Stimulated activated effector memory CD8-positive, alpha-beta T cell treated with anti-CD3 and anti-CD28 coated beads, Interleukin-12 subunit alpha, Interleukin-12 subunit beta, amount 100 ng/mL, for 72 hours (primary cell): Measurements from ENCODE around the gene POLN.

Experiments used
- ATAC-seq: fragments of 150-1000 bp; cut with Tn5 transposase; 2 replicates; pipeline ENCODE4 v1.10.0; 2021
- DNase-seq, 2 donors: peaks; one replicate each; pipeline ENCODE4 v3.0.0; 2021 to 2022; ENCODE audit warnings: low spot score in 2 of 2
- H3K27ac Mint-ChIP-seq: one replicate; pipeline ENCODE4 v1.8.0; 2022; ENCODE audit warnings: mild to moderate bottlenecking, mixed read lengths
- H3K36me3 Mint-ChIP-seq: one replicate; pipeline ENCODE4 v1.8.0; 2022; ENCODE audit warnings: mild to moderate bottlenecking, mixed read lengths
- H3K4me1 Mint-ChIP-seq: one replicate; pipeline ENCODE4 v1.8.0; 2022; ENCODE audit warnings: mixed read lengths
- H3K4me3 Mint-ChIP-seq: one replicate; pipeline ENCODE4 v1.8.0; 2022; ENCODE audit warnings: mild to moderate bottlenecking, mixed read lengths
- H3K9me3 Mint-ChIP-seq: one replicate; pipeline ENCODE4 v1.8.0; 2022; ENCODE audit warnings: mixed read lengths

Gene POLN

DNA sequence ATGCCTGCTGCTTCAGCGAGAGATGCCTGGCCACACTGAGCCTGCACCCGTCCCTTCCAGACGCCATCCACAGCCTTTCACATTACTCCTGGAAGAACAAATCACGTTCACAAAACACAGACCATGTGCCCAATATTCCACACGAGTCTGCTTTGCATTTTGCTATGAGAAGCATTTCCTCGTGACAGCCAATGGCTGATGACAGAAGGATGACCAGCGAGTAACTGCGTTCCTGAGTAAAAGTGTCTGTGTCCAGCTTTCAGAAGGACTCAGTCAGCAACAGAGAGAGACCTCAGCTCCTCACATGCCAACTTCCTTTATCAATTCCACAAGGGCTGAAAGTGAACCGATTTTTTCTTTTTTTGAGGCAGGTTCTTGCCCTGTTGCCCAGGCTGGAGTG is 163.3 kb downstream of the POLN start:
- no peak for ATAC-seq
- DNase-seq = no peak
- Mint-ChIP-seq H3K4me1 (no peaks in the 10 kb centered on the region), H3K36me3 (no peaks in the 10 kb centered on the region), H3K4me3 (no peak overlapping the region), H3K27ac (no peak overlapping the region), H3K9me3 (no peaks in the 10 kb centered on the region)

GRCh38 chr4:2077537-2078460 is 164.1 kb downstream of the POLN start:
- Mint-ChIP-seq H3K4me1 (no peaks in the 10 kb centered on the region), H3K27ac (no peak overlapping the region), H3K4me3 (no peak overlapping the region), H3K9me3 (no peaks in the 10 kb centered on the region), H3K36me3 (no peaks in the 10 kb centered on the region)
- ATAC-seq = no peak
- DNase-seq = no peak

GRCh38 chr4:2076908-2077536 is 164.9 kb downstream of the POLN start:
- Mint-ChIP-seq H3K9me3 (no peaks in the 10 kb centered on the region), H3K36me3 (no peaks in the 10 kb centered on the region), H3K27ac (no peak overlapping the region), H3K4me1 (no peaks in the 10 kb centered on the region), H3K4me3 (no peak overlapping the region)
- ATAC-seq (no peak), DNase-seq (no peak)

- no peak overlapping the region for H3K4me3 Mint-ChIP-seq
- no peak for DNase-seq
- no peaks in the 10 kb centered on the region for H3K4me1 Mint-ChIP-seq
- no peak overlapping the region for H3K27ac Mint-ChIP-seq
- H3K36me3 Mint-ChIP-seq = no peaks in the 10 kb centered on the region
- no peak for ATAC-seq
- H3K9me3 Mint-ChIP-seq = no peaks in the 10 kb centered on the region
Observed at GRCh38 chr4:2075987-2076907, 165.7 kb downstream of the POLN start.

DNA sequence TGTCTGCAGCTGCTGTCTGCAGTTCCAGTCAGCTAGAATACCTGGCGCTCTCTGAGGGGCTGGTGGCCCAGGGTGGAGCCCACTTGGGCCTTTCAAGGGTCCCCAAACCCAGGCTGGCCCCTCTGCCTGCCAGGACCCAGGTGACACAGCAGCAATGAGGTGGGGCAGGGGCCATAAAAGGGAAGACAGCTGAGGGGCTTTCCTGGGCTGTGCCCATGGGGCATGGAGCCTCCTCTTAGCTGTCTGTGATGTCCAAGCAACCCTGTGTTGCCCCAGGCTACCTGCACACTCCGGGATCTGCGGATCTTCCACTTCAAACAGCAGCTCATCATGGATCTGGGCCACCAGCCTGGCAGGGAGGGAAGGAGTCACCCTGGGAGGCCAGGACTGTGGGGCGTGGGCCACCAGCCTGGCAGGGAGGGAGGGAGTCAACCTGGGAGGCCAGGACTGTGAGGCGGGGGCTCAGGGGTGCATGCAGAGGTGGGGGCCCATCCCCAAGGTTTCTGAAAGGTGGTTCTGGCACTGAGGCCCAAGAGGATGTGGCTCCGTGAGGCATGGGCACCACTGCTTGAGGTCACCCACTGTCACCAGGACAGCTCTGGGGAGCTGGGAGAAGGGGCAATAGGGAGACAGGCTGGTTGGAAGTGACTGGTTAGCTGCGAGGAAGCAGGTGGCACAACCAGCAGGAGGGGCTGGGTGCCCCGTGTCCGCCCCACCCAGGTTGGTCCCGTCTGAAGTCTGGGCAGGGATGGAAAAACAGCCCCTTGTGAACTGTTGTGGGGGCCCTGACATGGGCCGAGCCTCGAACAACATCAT is 166.5 kb downstream of the POLN start:
- Mint-ChIP-seq H3K9me3 (no peaks in the 10 kb centered on the region), H3K4me3 (no peak overlapping the region), H3K27ac (no peak overlapping the region), H3K36me3 (no peaks in the 10 kb centered on the region), H3K4me1 (no peaks in the 10 kb centered on the region)
- ATAC-seq (no peak), DNase-seq (no peak)

GRCh38 chr4:2074588-2074987 is 167.3 kb downstream of the POLN start:
- Mint-ChIP-seq H3K4me1 (no peaks in the 10 kb centered on the region), H3K36me3 (no peaks in the 10 kb centered on the region), H3K4me3 (no peak overlapping the region), H3K9me3 (no peaks in the 10 kb centered on the region), H3K27ac (no peak overlapping the region)
- DNase-seq = no peak
- ATAC-seq = no peak

DNA sequence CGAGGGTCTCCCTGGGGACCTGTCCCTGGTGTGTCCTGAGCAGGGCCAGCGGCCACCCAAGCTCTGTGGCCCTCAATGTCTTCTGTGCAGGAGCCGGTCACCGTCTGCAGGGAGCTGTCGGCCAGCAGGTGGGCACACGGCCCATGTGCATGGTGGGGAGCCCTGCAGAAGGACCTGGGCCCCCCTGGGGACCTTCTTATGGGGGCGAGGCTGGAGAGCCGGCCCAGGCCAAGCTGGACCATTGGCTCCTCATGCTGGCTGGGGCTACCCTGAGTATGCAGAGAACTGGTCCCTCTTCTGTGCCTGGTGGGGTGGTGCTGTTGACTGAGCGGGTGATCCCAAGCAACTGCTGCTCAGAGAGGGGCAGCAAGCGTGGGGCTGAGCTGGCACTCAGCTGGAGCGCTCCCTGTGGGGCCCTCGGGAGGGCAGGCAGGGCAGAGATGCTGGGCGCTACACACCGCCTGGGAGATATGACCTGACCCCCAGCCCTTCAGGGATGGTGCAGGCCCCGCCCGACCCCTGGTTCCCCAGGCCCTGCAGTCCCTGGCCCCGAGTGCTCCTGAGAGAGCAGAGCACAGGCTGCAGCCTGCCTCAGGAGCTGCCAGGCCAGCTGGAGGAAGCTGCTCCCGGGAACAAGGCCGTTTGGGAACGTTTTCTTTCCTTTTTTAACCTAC is 168.0 kb downstream of the POLN start:
- no peak for DNase-seq
- H3K27ac Mint-ChIP-seq = no peak overlapping the region

DNA sequence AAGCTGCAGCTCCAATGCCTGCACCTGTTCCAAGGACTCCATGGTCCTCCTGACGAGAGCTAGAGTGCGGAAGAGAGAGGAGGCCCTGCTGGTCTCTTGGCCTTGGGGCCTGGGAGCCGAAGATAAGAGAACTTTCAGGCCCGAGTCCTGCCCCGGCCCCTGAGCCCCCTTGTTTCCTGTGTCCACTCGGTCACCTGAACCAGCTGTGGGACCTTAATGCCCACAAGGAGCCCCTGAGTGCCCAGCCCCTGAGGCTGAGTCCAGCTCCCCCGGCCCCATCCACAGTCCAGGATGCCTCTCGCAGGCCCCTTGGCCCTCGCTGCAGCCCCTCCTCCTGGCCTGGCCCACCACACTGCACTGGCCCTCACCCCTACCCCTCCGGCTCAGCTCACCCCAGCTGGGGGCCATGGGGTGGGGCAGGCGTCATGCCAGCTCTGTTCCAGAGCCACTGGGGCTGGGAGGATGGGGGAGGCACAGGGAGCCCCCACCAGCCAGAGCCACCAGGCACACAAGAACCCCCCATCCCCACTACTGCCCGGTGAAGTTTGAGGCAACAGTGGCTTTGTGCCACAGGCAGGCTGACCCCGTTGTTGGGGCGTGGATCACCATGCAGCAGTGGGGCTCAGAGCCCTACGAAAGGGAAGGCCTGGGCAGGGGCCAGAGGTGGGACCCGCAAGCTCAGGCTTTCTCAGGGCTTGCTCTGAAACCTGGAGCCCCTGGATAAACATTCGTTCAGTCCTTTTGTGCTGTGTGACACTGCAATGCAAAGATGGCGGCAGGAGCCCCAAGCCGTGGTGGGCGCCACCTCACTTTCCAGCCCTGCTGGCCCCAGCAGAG is 168.7 kb downstream of the POLN start:
- Mint-ChIP-seq H3K4me1 (no peaks in the 10 kb centered on the region), H3K36me3 (no peaks in the 10 kb centered on the region), H3K9me3 (no peaks in the 10 kb centered on the region), H3K4me3 (no peak overlapping the region), H3K27ac (no peak overlapping the region)
- no peak for DNase-seq
- no peak for ATAC-seq

More for the DNA sequence above, 168.0 kb downstream of the POLN start:
- no peak for ATAC-seq
- Mint-ChIP-seq H3K4me1 (no peaks in the 10 kb centered on the region), H3K9me3 (no peaks in the 10 kb centered on the region), H3K4me3 (no peak overlapping the region), H3K36me3 (no peaks in the 10 kb centered on the region)

- no peak overlapping the region for H3K4me3 Mint-ChIP-seq
- no peak overlapping the region for H3K27ac Mint-ChIP-seq
- H3K4me1 Mint-ChIP-seq = no peaks in the 10 kb centered on the region
- ATAC-seq (no peak), DNase-seq (no peak)
- no peaks in the 10 kb centered on the region for H3K9me3 Mint-ChIP-seq
- no peaks in the 10 kb centered on the region for H3K36me3 Mint-ChIP-seq
Observed at GRCh38 chr4:2071912-2072867, 169.7 kb downstream of the POLN start.

- no peaks in the 10 kb centered on the region for H3K36me3 Mint-ChIP-seq
- H3K4me3 Mint-ChIP-seq = no peak overlapping the region
- no peak for DNase-seq
- H3K9me3 Mint-ChIP-seq = no peaks in the 10 kb centered on the region
- H3K4me1 Mint-ChIP-seq = no peaks in the 10 kb centered on the region
- H3K27ac Mint-ChIP-seq = no peak overlapping the region
- no peak for ATAC-seq
Observed at GRCh38 chr4:2071252-2071911, 170.5 kb downstream of the POLN start.

DNA sequence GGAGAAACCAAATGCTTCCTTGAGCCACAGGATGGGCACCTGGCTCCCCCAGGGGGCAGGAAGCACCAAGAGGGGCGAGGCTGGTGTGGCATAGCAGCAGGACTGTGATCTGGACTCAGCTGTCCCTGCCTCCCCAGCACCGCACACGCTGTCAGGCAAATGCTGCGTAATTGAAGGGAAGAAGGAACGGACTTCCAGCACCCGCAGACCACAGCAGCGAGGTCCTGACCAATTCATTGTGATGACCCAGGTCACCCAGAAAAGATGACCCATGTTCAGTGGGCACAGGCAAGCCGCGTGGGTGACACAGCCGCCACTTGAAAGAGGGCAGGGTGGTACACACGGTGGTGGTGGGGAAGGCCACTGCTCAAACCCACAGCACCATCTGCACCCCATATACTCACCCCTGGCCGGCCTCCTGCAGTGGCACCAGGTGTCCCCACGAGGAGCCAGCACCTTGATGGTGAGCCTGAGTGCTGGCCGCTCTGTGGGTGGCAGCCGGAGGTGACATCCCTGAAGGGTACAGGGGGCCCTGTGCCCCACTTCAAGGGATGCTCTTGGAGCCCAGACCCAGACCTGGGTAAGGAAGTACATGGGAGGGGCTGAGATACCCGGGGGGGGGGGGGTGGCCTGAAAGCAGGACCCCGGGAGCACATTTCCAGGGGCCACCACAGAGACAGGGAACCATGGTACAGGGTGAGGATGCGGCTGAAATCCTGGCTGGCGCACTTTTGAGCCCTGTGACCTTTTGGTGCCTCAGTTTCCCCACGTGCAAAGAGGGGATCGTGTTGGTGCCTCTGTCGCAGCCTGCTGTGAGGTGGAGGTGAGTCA is 171.3 kb downstream of the POLN start:
- Mint-ChIP-seq H3K36me3 (no peaks in the 10 kb centered on the region), H3K4me1 (no peaks in the 10 kb centered on the region), H3K9me3 (no peaks in the 10 kb centered on the region), H3K4me3 (no peak overlapping the region), H3K27ac (no peak overlapping the region)
- ATAC-seq (no peak), DNase-seq (no peak)

DNA sequence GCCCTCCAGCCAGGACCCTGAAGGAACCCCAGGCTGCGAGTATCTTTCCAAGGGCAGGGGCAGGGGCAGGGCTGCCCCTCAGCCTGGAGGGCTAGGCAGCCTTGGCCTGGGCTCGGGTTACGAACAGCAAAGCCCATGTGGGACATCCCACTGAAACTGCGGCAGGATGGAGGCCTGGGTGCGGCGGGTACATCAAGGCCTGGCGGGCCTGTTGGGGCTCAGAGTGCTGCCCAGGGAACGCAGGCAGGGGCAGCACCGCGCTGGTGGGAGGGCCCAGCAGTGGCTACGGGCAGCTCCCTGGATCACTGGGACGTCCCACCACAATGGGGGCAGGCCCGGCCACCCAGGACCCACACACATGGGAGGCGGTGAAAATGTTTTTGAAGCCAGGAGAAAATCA is 171.9 kb downstream of the POLN start:
- DNase-seq = no peak
- Mint-ChIP-seq H3K36me3 (no peaks in the 10 kb centered on the region), H3K4me3 (no peak overlapping the region), H3K9me3 (no peaks in the 10 kb centered on the region), H3K4me1 (no peaks in the 10 kb centered on the region), H3K27ac (no peak overlapping the region)
- no peak for ATAC-seq
